ENCODE measurements around the gene ELAVL1. TPM values are rescaled to one million over a fixed set of nuclear protein-coding genes. Genes with fewer than 3 reads are reported as not detected.
A peak's percentile ranks its signal among the peaks of the same experiment; 100 is the strongest.

Gene ELAVL1
- total and polyA plus RNA-seq, 2 of the 13 experiments (the other 11 are each of a cell fraction or from before 2014, with no cell fraction given) = 27.9 to 38.4 TPM

GRCh38 chr19:7965259-7965841 is 40.1 kb downstream of the ELAVL1 start (continued):
- no peak for TF ChIP-seq PAXIP1 (CRISPR knock-in tag; conservative IDR thresholded peaks at IDR 0.05)
- no peak for TF ChIP-seq ZNF138 (CRISPR knock-in tag; IDR thresholded peaks at IDR 0.05; ENCODE audit: low read depth)
- TF ChIP-seq ZNF510 (CRISPR knock-in tag; IDR thresholded peaks at IDR 0.05; ENCODE audit: low read depth) = no peak

- intact Hi-C loops (cut with micrococcal nuclease; ENCODE audit: unreplicated experiment) (no loop called here), in situ Hi-C loops (cut with HindIII; ENCODE audit: extremely low pct_ligation_motif_present, low pct_unique_long_range_greater_than_20kb) (no loop called here)
- Histone ChIP-seq H2AFZ (ENCODE audit: low read length) (no peak overlapping the region), H3K27me3 (ENCODE audit: control insufficient read depth in 1 of 2, insufficient read depth in 2 of 2, low read length in 2 of 2) (no peaks in the 10 kb centered on the region), H3K4me2 (ENCODE audit: low read depth, low read length) (no peak overlapping the region), H3K9me3 (ENCODE audit: low read length) (no peaks in the 10 kb centered on the region), H3K36me3 (replicated peaks in 1 of 2; ENCODE audit: control insufficient read depth in 1 of 2, insufficient read depth in 2 of 2, low read length in 2 of 2) (peaks cover 18 to 78% of the 10 kb centered on the region in 2 experiments; a peak in 4 of 5 replicates), H3K9ac (ENCODE audit: insufficient read depth, low read depth, low read length) (no peak overlapping the region), H3K4me3 (replicated peaks in 1 of 3; ENCODE audit: insufficient read depth in 1 of 3, low read depth in 2 of 3, low read length in 3 of 3) (no peak overlapping the region), H3K4me1 (ENCODE audit: insufficient read depth, low read length) (peaks cover 24% of the 10 kb centered on the region), H4K20me1 (ENCODE audit: insufficient read depth, low read length) (no peaks in the 10 kb centered on the region), H3K27ac (ENCODE audit: extremely low read length, insufficient read depth, low read length) (no peak overlapping the region), H3K79me2 (ENCODE audit: insufficient read depth, low read length) (no peaks in the 10 kb centered on the region)
- 92% methylated on average over 12 of the region's 25 CpGs for WGBS (ENCODE audit: low lambda C conversion rate)
- CTCF ChIA-PET (ENCODE audit: low intra/inter-chr PET ratio, low total read pairs) = no interaction called here
- no peak for ATAC-seq
- POLR2A ChIA-PET = interaction anchor here (1.4 kb wide), 1 partner anchor 20 kb away, joined by 7 read pairs; the partner anchor contains the start of gene TIMM44
- no peak for FAIRE-seq
- BruUV-seq (replicated peaks) = no TSS peak
- 0 out of 2 replicates have a peak, but pooled peaks have one; percentile 43 for TF ChIP-seq ZBTB38 (CRISPR knock-in tag; IDR thresholded peaks at IDR 0.05)
- no peak for TF ChIP-seq MEIS2 (CRISPR knock-in tag; IDR thresholded peaks at IDR 0.05)
- peak; percentile 59 for TF ChIP-seq AGO2 (optimal IDR thresholded peaks at IDR 0.05; ENCODE audit: low read depth, low read length)
- no peak for DNase-seq (ENCODE audit: low spot score)
Measured at GRCh38 chr19:7963566-7963965, 41.9 kb downstream of the ELAVL1 start.
